ENCODE data around the gene VEPH1.

DNA sequence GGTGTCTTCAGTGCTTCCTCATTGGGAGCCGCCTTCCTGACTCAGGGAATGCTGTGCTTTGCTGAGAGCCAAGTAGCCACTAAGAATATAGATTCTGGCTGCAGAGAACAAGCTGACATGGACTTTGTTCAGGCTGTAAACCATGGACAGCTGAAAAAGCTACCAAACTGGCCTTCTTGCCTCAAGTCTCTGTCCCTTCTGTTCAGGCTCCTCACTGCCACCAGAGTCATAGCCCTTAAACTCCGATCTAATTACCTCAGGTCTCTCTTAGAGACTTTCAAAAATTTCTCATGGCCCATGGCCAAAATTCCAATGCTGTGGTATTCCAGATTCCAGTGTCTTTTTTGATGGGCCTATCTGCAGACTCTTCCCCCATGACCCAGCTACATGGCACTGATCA, 86.0 kb downstream of the VEPH1 start:
- TF ChIP-seq CTCF (IDR thresholded peaks at IDR 0.05; ENCODE audit: insufficient read depth, low read length, poor library complexity, severe bottlenecking) (no peak), EZH2phosphoT487 (conservative IDR thresholded peaks at IDR 0.05; ENCODE audit: low read length) (no peak)

Data from SU-DHL-6 (cell line).